HG03135 (cell line): Measurements from ENCODE around the gene MAP4K5.

Source experiments
- ATAC-seq: cut with Tn5 transposase; IDR thresholded peaks from one replicate; pipeline ENCODE4 v1.9.1; 2021; ENCODE audit warnings: mild to moderate bottlenecking, moderate library complexity; ENCODE audit not compliant: unreplicated experiment

MAP4K5 gene

DNA sequence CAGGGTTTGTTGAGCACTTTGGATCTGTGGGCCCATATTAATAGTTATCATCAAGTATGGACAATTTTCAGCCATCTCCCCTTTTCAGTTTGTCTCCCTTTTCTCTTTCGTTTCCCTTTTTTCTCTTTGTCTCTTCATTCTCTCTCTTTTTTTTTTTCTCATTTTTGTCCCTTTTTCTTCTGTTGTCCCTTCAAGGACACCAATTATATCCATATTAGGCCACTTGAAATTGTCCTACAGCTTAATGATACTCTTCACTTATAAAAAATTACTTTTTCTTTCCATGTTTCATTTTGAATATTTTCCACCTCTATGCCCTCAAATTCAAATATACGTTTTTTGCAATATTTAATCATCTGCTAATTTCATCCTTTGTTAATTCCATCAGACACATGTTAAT is 53.3 kb downstream of the MAP4K5 start:
- no peak for ATAC-seq

DNA sequence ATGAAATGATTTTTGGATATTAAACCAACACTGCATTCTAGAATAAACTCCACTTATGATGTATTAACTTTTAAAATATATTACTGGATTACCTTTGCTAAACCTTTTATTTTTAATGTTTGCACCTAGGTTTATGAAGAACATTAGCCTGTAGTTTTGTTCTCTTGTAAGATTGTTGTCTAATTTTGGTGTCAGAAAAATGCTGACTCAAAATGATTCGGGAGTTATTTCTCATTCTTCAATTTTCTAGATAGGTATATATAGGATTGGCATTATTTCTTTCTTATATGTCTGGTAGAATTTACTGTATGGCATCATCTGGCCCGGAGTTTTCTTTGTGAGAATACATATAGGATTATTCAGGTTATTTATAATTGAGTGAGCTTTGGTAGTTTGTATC is 54.6 kb downstream of the MAP4K5 start:
- no peak for ATAC-seq

DNA sequence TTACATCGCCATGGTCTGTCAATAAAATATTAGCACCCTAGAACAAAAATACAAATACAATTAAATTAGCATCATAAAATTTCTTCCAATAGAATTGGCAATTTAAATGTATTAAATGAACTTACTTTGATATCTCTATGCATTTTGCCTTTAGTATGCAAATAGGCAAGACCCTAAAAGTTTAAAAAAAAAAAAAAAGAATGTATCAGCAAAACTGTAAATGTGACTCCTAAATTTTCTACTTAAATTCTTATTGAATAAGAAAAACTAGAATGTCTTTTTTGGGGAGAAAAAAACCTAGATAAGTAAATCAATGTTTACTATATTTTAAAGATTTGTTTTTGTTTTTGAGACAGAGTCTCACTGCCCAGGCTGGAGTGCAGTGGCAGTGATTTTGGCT is 56.2 kb downstream of the MAP4K5 start:
- no peak for ATAC-seq

DNA sequence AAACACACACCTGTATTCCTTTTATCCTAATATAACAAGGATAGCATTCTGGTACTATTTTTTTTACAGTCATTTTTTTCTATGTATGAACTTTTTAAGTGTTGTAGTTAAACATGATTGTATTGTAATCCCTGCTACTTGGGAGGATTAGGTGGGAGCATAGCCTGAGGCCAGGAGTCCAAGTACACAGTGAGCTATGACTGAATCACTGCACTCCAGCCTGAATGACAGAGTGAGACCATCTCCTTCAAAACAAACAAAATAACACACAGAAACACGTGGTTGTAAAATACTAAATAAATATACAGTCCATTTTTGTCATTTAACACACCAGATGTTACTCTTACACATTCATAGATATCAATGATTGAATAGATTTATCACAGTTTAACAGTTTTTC is 56.9 kb downstream of the MAP4K5 start:
- no peak for ATAC-seq

DNA sequence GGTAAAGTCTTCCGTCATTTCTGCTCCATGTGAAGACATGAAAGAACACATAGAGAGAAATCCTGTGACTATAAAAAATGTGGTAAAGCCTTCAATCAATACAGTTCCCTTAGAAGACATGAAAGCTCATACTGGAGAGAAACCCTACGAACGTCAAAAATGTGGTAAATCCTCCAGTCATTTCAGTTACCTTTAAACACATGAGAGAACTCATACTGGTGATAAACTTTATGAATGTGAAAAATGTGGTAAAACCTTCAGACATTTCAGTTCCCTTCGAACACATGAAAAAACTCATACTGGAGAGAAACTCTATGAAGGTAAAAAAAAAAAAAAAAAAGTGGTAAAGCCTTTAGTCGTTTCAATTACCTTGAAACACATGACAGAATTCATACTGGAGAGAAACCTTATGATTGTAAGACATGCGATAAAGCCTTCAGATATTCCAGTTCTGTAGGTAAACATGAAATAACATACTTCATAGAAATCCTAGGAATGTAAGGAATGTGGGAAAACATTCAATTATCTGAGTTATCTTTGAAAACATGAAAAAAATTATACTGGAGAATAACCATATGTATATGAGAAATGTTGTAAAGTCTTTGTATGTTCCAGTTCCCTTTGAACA is 60.4 kb downstream of the MAP4K5 start:
- no peak for ATAC-seq

DNA sequence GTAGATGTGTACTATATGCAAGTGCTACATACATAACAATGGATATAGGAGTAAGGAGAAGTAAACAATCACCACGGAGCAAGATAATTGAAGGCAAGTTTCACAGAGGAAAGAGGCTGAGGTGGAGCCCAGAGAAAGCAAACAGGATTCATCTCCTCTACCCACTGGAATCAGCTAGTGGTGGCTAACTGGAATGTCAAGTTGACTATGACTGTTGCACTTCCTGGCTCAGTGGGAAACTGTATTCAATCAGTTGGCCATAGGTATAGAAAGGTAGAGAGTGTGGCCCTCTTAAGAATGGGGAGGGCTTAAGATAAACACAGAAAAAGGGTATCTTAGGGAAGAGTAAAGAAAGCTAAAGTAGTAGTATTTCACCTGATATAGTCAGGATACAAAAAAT is 62.4 kb downstream of the MAP4K5 start:
- ATAC-seq, result no peak

DNA sequence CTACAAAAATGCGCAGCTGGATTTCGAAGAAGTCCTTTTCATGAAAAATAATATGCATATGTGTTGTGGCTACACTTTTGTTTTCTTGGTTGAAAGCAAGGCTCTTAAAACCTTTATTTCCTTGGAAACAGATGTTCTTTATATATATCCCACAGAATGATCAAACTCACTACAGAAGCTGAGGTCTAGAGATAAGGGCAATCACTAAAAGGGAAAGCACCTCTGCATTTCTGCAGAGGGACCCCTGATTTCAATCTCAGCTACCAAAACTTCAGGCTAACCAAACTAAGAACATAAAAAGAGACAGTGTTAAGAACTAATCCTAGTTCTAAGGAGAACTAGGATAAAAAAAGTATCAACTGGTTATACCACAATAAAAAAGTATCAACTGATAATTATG is 70.3 kb downstream of the MAP4K5 start:
- ATAC-seq, result no peak

DNA sequence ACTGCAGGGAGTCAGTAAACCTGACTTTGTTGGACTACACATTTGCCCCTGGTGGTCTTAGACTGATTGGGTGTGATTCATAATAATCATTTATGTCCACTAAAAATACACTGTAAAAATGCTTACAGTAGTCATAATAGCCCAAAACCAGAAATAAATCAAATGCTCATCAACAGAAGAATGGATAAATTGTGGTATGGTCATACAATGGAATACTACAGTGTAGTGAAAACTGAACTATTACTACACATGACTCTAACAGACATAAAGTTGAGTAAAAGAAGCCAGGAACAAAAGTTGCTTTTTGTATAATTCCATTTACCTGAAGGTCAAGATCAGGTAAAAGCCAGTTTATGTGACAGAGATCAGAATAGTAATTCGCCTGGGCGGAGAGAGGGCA is 78.5 kb downstream of the MAP4K5 start:
- no peak for ATAC-seq

DNA sequence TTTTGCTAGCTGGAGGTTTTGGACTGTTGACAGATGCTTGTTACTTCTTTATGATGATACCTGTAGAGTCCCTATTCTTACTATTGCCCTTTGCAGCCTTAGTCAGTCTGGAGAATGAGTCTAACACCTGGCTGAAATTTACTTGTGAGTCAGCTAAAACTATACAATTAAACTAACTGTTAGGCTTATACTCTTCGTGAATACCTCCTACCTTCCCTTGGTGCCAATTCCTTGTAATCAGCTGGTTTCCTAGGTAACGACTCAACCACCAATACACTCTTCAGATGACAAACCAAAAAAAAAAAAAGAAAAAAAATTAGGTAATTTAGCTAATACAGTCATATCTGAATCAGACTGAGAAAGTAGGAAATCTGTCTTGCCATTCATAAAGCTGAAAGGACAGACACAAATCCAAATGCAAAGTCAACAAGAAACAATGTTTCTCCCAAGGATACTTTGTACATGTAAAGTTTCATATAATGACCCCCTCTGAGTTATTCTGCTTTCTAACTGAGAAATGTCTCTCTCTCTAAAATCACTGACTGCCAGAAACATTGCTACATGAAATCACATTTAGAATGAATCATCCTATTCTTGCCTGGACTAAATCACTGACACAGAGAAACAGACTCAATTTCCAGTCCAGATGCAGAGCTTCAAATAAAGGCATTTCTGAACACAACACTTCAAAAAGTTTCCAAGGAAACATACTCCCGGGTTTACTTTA is 79.2 kb downstream of the MAP4K5 start:
- no peak for ATAC-seq

DNA sequence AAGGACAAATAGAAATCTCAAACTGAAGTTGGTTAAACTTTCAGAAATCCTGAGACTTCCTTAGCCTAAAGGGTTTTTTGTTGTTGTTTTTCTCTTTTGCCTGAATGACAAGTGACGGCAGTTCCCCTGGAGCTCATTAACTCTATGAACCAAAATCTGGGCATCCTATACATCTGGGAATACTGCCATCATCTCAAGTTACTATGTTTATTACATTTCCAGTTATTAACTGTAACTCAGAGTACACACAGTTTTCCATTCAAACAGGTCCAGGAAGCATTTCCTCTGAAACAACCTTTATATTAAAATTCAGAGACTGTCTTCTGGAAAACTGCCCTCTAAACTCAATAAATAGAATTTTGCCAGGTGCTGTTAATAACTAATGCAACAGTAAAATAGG is 80.1 kb downstream of the MAP4K5 start:
- no peak for ATAC-seq

DNA sequence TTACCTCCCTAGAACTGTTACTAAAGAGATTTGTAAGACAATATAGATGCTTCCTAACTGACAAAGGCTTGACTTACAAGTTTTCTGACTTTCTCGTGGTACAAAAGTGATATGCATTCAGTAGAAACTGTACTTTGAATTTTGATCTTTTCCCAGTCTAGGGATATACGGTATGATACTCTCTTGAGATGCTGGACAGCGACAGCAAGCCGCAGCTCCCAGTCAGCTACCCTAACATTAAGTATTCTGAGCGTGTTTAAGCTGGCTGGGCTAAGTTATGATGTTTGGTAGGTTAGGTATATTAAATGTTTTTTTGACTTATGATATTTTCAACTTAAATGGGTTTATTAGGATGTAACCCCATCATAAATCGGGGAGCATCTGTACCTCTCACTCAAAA is 80.5 kb downstream of the MAP4K5 start:
- no peak for ATAC-seq

DNA sequence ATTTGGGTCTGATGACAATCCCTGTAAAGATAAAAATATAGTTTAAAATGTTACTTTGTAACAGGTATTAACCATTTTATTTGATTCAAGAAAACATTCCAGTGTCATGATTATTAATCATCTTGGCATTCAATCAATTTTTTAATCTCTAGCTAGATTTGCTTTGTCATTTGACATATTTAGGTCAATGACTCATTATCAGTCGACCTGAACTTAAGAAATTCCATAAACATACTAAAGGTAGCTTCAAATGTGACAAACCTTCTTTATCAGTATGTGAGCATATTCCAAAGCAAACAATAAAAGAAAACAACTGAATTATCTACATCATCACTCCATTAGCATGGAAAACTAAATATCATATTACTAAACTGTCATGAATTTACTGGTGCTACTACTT is 84.9 kb downstream of the MAP4K5 start:
- no peak for ATAC-seq

DNA sequence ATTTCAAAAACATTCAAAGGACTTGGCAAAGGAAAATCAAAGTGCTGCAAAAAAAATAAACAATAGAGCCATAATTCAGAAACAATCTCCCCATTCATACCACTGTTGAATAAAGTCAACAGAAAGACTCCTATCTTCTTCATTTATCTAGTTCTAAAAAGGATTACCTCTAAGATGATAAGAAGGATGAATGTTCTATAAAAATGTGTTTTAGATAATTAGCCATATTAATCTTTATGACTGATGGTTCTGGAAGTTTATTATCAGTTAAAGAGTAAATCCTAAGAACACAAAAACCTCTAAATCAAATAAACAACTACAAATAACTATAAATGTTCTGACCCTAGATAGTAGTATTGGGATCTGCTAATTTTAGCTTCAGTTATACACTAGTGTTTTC is 97.8 kb downstream of the MAP4K5 start:
- ATAC-seq, result no peak

DNA sequence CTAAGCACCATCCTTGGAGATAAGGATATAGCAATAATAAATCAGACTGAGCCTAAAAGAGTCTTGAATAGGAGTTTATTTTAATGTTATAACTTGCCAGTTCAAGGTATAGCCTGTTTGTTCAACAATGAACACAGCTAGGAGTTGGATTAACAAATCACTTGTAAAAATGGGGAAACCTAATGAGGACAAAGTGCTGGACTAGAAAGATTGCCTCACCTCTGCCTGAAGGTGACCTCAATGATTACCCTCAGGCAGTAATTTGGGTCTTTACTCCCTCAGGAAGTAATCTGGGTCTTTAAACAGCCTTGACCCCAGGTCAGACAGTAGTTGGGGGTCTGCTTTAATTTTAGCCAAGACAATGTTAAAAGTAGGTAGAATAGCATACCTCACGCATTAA is 100.2 kb downstream of the MAP4K5 start:
- no peak for ATAC-seq

DNA sequence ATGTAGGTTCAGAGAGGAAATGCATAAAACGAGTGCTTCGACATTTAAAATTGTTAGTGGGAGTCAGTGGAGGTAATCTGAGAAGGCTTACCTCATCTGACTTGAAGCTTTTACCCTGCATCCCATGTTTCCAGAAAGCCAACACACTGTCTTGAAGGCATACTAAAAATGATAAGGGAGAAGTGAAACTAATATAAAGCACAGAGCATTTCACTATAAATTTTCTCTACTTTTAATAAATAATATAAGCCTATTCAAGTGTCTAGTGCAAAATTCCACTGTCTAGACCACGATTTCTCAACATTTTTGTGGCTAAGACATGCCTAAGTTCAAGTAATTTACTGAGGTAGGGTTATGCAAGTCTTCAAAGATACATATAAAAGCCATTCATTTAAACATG is 106.6 kb downstream of the MAP4K5 start:
- ATAC-seq, result no peak

DNA sequence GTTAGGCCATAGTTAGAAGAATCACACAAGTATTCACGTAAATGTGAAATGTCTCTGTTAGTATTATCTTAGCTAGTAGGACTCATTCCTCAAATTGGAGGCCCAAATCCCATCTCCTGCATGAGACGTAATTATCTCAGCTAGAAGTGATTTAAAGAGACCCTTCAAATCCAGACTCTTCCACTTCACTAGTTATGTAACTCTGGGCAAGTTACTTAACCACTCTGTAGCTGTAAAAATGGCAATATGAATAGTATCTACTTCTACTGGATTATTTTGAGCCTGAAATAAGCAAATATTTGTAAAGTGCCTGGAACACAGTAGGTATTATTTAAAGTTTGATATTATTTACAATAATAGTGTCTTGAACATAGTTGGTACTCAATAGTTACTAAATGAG is 107.3 kb downstream of the MAP4K5 start:
- ATAC-seq, result no peak

DNA sequence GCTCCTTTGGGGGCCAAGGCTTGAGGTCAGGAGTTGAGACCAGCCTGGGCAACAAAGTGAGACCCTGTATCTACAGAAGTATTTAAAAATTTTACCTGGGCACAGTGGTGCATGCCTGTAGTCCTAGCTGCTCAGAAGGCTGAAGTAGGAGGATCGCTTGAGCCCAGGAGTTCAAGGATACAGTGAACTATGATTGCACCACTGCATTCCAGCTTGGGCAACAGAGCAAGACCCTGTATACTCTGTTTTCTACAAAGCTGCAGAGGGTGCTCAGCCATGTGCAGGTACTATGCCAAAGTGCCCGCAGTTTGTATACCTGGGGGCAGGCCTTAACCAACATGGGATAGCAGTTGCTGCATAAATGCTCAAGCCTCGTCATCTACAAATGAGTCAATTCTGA is 108.8 kb downstream of the MAP4K5 start:
- no peak for ATAC-seq

DNA sequence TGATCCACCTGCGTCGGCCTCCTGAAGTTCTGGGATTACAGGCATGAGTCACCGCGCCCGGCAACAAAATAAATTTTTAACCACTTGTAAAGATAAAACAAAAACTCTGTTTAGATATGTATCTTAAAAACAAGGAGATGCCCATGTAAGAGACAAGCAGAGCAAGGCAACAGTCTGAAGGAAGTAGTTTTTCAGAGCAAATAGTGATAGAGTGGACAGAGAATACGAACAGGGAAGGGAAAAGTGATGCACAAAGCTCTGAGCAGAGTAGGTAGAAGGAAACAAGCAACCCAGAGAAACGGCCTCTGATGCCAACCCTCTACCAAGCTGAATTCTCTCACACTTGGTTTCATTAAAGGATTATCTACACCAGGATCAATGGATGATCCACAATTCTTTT is 110.9 kb downstream of the MAP4K5 start:
- no peak for ATAC-seq

DNA sequence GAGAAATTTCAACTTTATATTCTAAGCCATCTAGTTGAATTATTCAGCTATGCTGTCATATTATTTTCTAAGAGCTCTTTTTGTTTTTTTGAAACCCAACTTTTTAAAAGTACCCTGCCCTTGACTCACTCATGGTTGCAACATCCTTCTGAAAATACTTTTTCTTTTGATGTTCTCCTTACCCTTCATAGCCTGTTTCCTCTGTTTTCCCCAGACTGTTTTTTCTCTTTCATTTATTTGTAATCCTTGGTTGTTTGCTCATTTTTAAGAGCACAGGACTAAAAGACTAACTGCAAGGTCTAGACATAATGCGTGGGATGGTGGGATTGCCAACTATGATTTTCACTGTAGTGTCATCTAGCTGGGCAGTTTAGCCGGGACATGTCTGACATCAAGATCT is 114.5 kb downstream of the MAP4K5 start:
- ATAC-seq, result no peak

DNA sequence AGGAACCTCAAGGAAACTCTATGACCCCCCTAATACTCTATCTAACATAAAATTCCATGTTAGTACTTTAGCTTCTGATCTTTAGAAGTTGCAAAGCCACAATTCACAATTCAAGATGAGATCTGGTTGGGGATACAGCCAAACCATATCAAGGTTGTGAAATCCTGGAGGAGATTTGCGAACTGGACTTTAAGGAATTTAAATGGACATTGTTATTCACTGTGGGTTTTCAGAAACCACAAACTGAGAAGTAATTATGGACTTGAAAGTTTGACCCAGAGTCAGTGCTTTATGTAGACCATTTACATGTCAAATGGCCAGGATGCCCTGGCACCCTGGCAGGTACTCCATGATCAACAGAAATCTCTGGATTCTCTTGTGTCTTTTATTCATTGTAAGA is 121.4 kb downstream of the MAP4K5 start:
- no peak for ATAC-seq

DNA sequence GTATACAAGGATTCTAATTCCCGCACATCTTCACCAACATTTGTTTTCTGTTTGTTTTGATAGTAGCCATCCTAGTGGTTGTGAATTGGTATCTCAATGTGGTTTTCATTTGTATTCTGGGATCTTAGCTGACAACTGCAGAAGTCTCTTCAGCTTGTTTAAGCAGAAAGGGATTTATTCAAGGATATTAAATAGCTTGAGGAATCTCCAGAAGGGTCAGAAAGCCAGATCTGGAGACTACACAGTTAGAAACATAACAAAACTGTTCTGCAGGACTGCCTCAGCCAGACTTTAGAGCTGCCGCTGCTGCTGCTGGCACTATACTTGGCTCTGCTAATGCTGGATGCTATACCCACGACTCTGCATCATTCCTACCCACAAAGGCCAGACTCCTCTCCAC is 122.3 kb downstream of the MAP4K5 start:
- ATAC-seq, result no peak

DNA sequence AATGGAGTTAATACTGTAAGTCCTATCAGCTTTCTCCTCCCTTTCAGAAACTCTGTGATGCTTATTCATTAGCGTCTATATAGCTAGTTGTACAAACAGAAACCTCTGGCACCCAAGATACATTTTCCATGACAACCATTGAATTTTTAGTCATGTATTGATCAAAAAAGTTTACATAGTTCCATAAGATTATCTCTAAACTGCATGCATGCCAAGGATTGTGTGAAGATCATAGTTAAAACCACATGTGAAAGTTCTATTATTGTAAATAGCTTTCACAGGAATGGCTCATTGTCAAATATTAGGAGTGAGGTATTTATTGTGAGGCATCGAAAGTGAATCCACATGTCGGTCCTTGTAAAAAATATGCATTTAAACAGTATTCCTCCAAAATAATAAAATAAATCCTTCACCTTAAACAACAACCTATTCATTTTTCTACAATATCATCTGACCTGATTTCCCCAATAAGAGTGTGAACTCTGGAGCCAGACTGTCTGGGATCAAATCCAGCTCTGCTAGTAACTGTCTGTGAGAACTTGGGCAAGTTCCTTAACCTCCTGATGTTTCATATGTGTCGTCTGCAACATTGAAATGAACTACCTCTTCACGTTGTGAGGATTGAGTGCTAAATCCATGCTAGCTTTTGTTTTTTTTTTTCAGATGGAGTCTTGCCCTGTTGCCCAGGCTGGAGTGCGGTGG is 125.1 kb downstream of the MAP4K5 start:
- no peak for ATAC-seq
